Muscle layer of colon (tissue), 2 donors: ENCODE data around the gene KRTAP5-7.

ENCODE experiments used
- H3K27ac ChIP-seq: one replicate; pipeline ENCODE4 v1.7.0; 2013; ENCODE audit warnings: low read depth, mild to moderate bottlenecking, low read length, moderate library complexity
- H3K27me3 ChIP-seq, 2 donors: one replicate each; pipeline ENCODE4 v1.7.0; 2013; ENCODE audit warnings: low read length in 2 of 2, mild to moderate bottlenecking in 2 of 2; ENCODE audit not compliant: insufficient read depth in 2 of 2, control insufficient read depth in 1 of 2
- H3K36me3 ChIP-seq: one replicate; pipeline ENCODE4 v1.7.0; 2013; ENCODE audit warnings: mild to moderate bottlenecking, low read length; ENCODE audit not compliant: insufficient read depth
- H3K4me1 ChIP-seq: one replicate; pipeline ENCODE4 v1.7.0; 2013; ENCODE audit warnings: mild to moderate bottlenecking, low read length; ENCODE audit not compliant: insufficient read depth
- H3K4me3 ChIP-seq, 2 donors: one replicate each; pipeline ENCODE4 v1.7.0; 2013; ENCODE audit warnings: low read length in 2 of 2, low read depth in 1 of 2, mild to moderate bottlenecking in 1 of 2, moderate library complexity in 1 of 2
- H3K9ac ChIP-seq: one replicate; pipeline ENCODE4 v1.7.0; 2013; ENCODE audit warnings: low read length
- H3K9me3 ChIP-seq: one replicate; pipeline ENCODE4 v1.7.0; 2013; ENCODE audit warnings: mild to moderate bottlenecking, low read length
- donor health status: abdominal sarcoma.
- donor health status: Adenocarcinoma of cecum.

KRTAP5-7 gene

GRCh38 chr11:71499125-71499524 is 27.9 kb upstream of the KRTAP5-7 start:
- H3K36me3 ChIP-seq, result peaks cover 55% of the 10 kb centered on the region
- H3K27me3 ChIP-seq, result no peaks in the 10 kb centered on the region
- H3K9me3 ChIP-seq, result no peaks in the 10 kb centered on the region
- H3K4me1 ChIP-seq, result no peaks in the 10 kb centered on the region
- H3K4me3 ChIP-seq, result no peak overlapping the region
- H3K27ac ChIP-seq, result no peak overlapping the region
- H3K9ac ChIP-seq, result no peak overlapping the region

- Histone ChIP-seq H3K4me3 (no peak overlapping the region), H3K27ac (no peak overlapping the region), H3K9ac (no peak overlapping the region), H3K4me1 (no peaks in the 10 kb centered on the region), H3K27me3 (no peaks in the 10 kb centered on the region), H3K36me3 (peaks cover 53% of the 10 kb centered on the region), H3K9me3 (no peaks in the 10 kb centered on the region)
Observed at GRCh38 chr11:71499546-71499945, 27.5 kb upstream of the KRTAP5-7 start.

- peaks cover 49% of the 10 kb centered on the region for H3K36me3 ChIP-seq
- no peak overlapping the region for H3K9ac ChIP-seq
- no peaks in the 10 kb centered on the region for H3K9me3 ChIP-seq
- no peaks in the 10 kb centered on the region for H3K27me3 ChIP-seq
- no peak overlapping the region for H3K4me3 ChIP-seq
- no peak overlapping the region for H3K27ac ChIP-seq
- no peaks in the 10 kb centered on the region for H3K4me1 ChIP-seq
Observed at GRCh38 chr11:71500601-71501021, 26.5 kb upstream of the KRTAP5-7 start.

- Histone ChIP-seq H3K4me3 (no peak overlapping the region), H3K36me3 (peaks cover 48% of the 10 kb centered on the region)
Observed at GRCh38 chr11:71501071-71501985, 25.7 kb upstream of the KRTAP5-7 start.

GRCh38 chr11:71502026-71502425 is 25.0 kb upstream of the KRTAP5-7 start:
- no peaks in the 10 kb centered on the region for H3K4me1 ChIP-seq
- no peaks in the 10 kb centered on the region for H3K9me3 ChIP-seq
- H3K9ac ChIP-seq, result no peak overlapping the region
- H3K4me3 ChIP-seq, result no peak overlapping the region
- no peaks in the 10 kb centered on the region for H3K27me3 ChIP-seq
- H3K27ac ChIP-seq, result no peak overlapping the region
- H3K36me3 ChIP-seq, result peaks cover 41% of the 10 kb centered on the region

More at GRCh38 chr11:71501071-71501985, 25.7 kb upstream of the KRTAP5-7 start:
- no peak overlapping the region for H3K27ac ChIP-seq
- H3K4me1 ChIP-seq, result no peaks in the 10 kb centered on the region
- H3K9ac ChIP-seq, result no peak overlapping the region
- no peaks in the 10 kb centered on the region for H3K27me3 ChIP-seq
- no peaks in the 10 kb centered on the region for H3K9me3 ChIP-seq

- Histone ChIP-seq H3K4me3 (no peak overlapping the region), H3K27ac (no peak overlapping the region), H3K9me3 (no peaks in the 10 kb centered on the region), H3K36me3 (peaks cover 33% of the 10 kb centered on the region), H3K4me1 (no peaks in the 10 kb centered on the region), H3K27me3 (no peaks in the 10 kb centered on the region), H3K9ac (no peak overlapping the region)
Observed at GRCh38 chr11:71502871-71503435, 24.1 kb upstream of the KRTAP5-7 start.

GRCh38 chr11:71504531-71504930 is 22.5 kb upstream of the KRTAP5-7 start:
- H3K27ac ChIP-seq, result no peak overlapping the region
- H3K36me3 ChIP-seq, result peaks cover 26% of the 10 kb centered on the region
- H3K4me3 ChIP-seq, result no peak overlapping the region
- no peak overlapping the region for H3K9ac ChIP-seq
- no peaks in the 10 kb centered on the region for H3K4me1 ChIP-seq
- no peaks in the 10 kb centered on the region for H3K27me3 ChIP-seq
- H3K9me3 ChIP-seq, result no peaks in the 10 kb centered on the region

GRCh38 chr11:71505001-71505400 is 22.1 kb upstream of the KRTAP5-7 start:
- Histone ChIP-seq H3K4me3 (no peak overlapping the region), H3K4me1 (no peaks in the 10 kb centered on the region), H3K9me3 (no peaks in the 10 kb centered on the region), H3K27me3 (no peaks in the 10 kb centered on the region), H3K9ac (no peak overlapping the region), H3K36me3 (peaks cover 26% of the 10 kb centered on the region), H3K27ac (no peak overlapping the region)

- Histone ChIP-seq H3K36me3 (peaks cover 18% of the 10 kb centered on the region), H3K4me3 (no peak overlapping the region), H3K27ac (no peak overlapping the region), H3K9me3 (peaks cover 6% of the 10 kb centered on the region), H3K27me3 (no peaks in the 10 kb centered on the region), H3K9ac (no peak overlapping the region), H3K4me1 (no peaks in the 10 kb centered on the region)
Observed at GRCh38 chr11:71505781-71506180, 21.3 kb upstream of the KRTAP5-7 start.

GRCh38 chr11:71507102-71507501 is 20.0 kb upstream of the KRTAP5-7 start:
- Histone ChIP-seq H3K36me3 (peaks cover 6% of the 10 kb centered on the region), H3K4me3 (no peak overlapping the region), H3K4me1 (no peaks in the 10 kb centered on the region), H3K9ac (no peak overlapping the region), H3K27me3 (no peaks in the 10 kb centered on the region), H3K27ac (no peak overlapping the region), H3K9me3 (peaks cover 6% of the 10 kb centered on the region)

- Histone ChIP-seq H3K9ac (no peak overlapping the region), H3K36me3 (no peaks in the 10 kb centered on the region), H3K9me3 (no peaks in the 10 kb centered on the region), H3K27ac (no peak overlapping the region), H3K4me1 (no peaks in the 10 kb centered on the region), H3K27me3 (no peaks in the 10 kb centered on the region), H3K4me3 (no peak overlapping the region)
Observed at GRCh38 chr11:71518506-71519471, 8.3 kb upstream of the KRTAP5-7 start.
